Activated effector memory CD4-positive, alpha-beta T cell treated with anti-CD3 and anti-CD28 coated beads, Interleukin-2, amount 50 U/mL, for 16 hours (primary cell): ENCODE results near the gene FHAD1.
A peak's percentile ranks its signal among the peaks of the same experiment; 100 is the strongest.

Source experiments
- DNase-seq: peaks from one replicate; pipeline ENCODE4 v3.0.0-alpha.2; 2020

Gene FHAD1

GRCh38 chr1:15309687-15310086 is 62.7 kb downstream of the FHAD1 start:
- no peak for DNase-seq

DNA sequence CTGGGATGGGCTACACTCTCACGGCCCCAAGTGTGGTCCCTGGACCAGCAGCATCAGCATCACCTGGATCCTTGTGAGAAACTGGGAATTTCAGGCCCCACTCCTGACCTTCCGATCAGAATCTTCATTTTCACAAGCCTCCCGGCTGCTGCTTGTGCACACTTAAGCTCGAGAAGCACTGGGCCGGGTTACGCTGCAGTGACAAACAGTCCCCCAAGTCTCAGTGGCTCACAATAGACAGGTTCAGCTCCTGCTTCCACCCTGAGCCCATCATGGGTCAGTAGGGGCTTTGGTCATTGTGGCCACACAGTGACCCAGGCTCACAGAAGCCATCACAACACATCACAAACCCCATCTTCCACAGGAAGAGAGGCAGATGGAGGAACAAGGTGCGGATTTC is 63.5 kb downstream of the FHAD1 start:
- DNase-seq: no peak

DNA sequence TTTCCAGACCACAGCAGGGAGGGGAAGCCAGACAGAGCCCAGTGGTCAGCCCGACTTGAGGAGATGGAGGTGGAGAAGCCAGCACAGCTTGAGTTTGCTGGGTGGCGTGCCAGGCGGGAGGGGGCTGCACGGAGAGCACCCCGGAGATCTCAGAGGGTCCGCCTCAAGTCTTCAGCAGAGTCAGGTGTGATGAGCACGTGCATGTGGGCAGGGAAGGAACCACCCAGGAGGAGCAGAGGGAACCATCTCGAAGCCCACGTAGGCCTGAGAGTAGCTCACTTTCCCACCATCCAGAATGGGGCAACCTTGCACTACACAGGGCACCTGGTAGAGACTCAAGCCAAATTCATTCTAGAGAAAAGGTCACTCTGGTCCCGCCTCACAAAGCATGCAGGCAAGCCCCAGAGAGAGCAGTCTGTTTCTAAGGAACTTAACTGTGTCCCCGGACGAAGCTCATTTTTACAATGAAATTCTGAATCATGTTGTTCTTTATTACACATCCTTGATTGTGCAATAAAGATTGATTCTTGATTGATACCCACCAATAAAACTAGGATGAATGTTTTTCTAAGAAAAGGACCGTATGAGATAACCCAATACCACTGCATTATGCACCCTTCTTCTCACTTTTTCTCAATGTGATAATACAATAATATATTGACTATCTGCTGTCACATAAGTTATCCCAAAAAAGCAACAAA is 64.2 kb downstream of the FHAD1 start:
- DNase-seq: no peak

- no peak for DNase-seq
These were observed 64.9 kb downstream of the FHAD1 start for GRCh38 chr1:15311880-15312279.

- no peak for DNase-seq
These were observed 65.8 kb downstream of the FHAD1 start for GRCh38 chr1:15312626-15313411.

DNA sequence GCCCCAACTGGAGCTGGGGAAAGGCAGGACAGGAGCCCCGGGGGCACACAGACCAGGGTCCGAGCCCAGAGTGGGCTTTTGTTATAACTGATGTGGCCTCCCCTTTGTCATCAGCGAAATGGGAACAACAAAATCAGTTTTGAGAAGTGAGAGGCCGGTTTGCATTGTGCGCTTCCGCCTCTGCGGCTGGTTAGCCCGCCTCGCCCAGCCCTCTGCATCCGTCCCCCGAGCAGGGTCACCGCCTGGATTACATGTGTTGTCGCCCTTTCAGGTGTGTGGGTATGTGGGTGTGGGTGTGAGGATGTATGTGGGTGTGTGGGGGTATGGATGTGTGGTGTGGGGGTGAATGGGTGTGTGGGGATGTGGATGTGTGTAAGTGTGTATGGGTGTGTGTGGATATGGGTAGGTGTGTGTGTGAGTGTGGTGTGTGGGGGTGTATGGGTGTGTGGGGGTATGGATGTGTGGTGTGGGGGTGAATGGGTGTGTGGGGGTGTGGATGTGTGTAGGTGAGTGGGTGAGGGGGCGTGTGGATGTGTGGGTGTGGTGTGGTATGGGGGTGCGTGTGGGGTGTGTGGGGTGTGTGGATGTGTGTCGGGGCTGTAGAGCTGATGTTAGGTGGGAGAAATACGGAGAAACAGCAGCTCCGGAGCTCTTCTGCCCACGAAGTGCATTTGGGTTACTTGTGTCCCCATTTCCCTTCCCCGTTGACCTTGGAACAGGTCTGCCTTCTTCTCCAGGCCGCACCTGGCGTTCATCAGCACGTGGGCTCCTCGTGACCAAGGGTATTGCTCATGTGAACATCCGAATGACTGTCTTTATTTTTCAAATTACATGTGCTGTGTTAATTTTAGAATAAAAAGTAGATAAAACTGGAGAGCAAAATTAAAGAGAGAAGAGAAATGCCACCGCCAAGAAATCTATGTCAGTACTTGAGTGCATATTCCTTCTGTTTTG is 67.6 kb downstream of the FHAD1 start:
- no peak for DNase-seq

- DNase-seq: no peak
These were observed 68.8 kb downstream of the FHAD1 start for GRCh38 chr1:15315815-15316214.

DNA sequence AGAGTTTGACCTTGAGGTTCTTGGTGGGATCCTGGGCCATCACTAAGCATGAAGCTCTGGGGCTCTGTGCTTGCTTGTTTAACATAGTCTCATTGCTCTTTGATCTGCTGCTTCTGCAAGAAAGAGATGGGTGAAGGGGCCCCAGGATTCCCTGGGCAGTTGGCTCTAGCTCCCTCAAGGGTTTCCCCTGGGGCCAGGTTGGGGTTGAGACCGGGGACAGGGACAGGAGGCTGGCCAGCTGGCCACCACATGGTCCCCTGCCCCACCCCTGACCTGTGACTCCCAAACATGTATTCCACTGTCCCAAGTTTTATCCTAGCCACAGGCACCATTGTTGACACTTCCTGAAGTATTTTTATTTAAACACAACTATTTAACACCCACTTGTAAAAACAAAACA is 69.5 kb downstream of the FHAD1 start:
- DNase-seq: no peak

- no peak for DNase-seq
These were observed 73.2 kb downstream of the FHAD1 start for GRCh38 chr1:15320267-15320666.

- DNase-seq: no peak
These were observed 74.6 kb downstream of the FHAD1 start for GRCh38 chr1:15321601-15322000.

GRCh38 chr1:15322648-15323350 is 75.8 kb downstream of the FHAD1 start:
- DNase-seq: no peak

DNA sequence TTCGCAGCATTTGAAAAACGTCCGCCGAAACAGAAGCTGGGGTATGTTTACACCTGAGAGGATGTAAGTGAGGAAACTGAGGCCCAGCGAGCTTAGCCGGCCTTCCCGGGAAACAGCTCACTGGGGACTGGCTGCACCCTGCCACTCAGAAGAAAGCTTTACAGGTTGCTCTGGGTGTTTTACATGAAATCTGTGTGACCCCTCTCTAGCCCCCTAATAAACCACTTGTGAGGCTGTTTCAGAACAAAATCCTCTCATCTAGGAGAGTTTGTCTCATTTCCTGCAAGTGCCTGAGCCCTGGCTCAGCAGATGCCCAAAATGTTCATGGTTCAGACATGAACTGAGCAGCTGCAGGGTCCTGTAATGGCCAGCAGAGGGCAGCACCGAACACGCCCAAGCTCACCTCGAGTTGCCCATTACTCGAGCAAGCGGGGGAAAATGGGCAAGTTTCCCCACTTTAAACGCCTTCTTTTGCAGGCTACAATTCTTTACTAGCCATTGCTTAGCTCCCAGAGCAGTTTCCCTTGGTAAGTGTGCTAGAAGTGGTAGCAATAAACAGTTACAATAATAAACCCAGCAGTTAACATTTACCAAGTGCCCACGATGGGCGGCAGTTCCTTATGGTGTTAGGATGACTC is 76.4 kb downstream of the FHAD1 start:
- peak; percentile 89 for DNase-seq

GRCh38 chr1:15323989-15324868 is 77.2 kb downstream of the FHAD1 start:
- no peak for DNase-seq

- DNase-seq: no peak
These were observed 77.9 kb downstream of the FHAD1 start for GRCh38 chr1:15324869-15325335.

GRCh38 chr1:15325375-15326085 is 78.5 kb downstream of the FHAD1 start:
- DNase-seq: no peak

DNA sequence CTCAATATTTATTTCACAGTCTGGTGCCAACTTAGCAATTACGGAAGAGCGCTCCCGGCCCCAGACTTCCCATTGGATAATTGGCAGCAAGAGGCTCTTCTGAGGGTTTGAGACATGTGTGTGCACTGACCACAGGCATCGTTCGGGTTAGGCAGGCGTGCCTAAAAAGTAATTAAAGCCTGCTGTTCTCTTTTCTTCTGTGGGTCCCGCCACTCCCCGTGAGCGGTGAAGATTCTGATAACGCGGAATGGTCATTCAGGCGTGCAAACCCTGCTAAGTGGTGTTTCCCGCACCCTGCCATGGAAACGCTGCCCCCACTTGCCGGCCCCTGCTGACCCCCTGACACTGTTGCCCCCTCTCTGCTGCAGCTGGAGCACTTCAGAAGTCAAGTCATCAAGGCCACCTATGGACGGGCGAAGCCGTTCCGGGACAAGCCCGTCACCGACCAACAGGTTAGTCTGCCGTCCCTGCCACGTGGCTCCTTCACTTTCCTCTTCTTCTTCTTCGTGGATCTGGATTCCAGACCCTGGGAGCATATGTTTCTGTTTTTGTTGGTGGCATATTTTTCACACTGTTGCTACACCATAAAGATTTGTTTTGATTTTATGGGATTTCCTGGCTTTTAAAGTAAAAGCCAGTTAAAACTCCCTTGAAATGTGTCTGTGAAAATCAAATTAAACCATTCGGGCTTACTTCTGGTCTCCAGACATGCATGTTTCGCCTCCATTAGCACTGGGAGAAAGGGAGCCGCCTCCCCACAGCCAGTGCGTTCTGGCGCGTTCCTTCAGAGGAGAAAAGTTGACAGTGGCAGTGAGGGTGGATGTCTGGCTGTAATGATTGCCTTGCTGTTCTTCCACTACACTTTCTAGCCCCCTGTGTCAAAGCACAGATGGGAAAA is 79.9 kb downstream of the FHAD1 start:
- DNase-seq: no peak

DNA sequence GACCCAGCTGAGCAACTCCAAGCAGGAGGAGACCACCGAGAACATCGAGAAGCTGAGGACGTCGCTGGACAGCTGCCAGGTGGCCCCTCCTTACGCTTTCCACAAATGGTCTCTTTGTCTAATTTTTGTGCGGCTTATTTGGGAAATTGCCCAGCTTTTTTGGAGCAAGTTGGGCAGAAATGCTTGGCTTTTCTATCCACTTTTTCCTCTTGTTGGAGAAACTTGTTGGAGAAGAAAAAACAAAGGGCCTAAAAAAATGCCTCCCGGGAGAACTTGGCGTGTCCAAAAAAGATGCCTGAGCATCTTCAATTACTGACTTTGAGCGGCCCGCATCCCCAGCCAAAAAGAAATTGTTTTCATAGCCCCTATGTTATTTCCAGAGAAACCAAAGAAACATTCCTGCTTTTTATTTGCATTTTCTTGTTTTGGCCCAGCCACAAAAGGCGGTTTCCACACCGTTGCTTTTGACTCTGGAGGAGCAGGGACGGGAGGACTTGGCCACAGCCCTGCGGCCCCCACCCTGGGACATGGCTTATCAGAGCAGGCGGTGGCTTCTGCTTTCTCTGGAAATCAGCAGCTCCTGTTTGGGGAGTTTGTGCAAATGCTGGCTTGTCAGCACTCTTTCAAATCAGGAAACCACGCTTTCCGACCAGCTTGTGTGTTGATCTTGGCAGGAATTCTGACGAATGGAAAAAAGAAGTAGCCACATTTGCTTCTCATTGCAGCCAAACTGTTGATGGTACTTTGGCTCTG is 81.5 kb downstream of the FHAD1 start:
- no peak for DNase-seq

- DNase-seq: no peak
These were observed 82.2 kb downstream of the FHAD1 start for GRCh38 chr1:15329104-15329820.
